H1 (cell line): Measurements from ENCODE around the gene PLCB1.

Source experiments
- CEBPB ChIP-seq: IDR thresholded peaks from 2 replicates; pipeline ENCODE4 v1.6.1; 2012; ENCODE audit warnings: low read depth, low read length
- KDM1A ChIP-seq: fragments of 200-600, 300-600 bp; sonication (generic); IDR thresholded peaks from 2 replicates; pipeline ENCODE4 v1.7.1; 2016; ENCODE audit warnings: mild to moderate bottlenecking, low read length, borderline replicate concordance
- RAD21 ChIP-seq, 2 experiments: IDR thresholded peaks in 1 of 2; conservative IDR thresholded peaks in 1 of 2; 2 replicates each; pipeline ENCODE4 v1.6.1; 2011; ENCODE audit warnings: low read depth in 2 of 2, low read length in 2 of 2, improper control_type of control experiment in 1 of 2, inconsistent platforms in 1 of 2, mild to moderate bottlenecking in 1 of 2, moderate library complexity in 1 of 2

DNA sequence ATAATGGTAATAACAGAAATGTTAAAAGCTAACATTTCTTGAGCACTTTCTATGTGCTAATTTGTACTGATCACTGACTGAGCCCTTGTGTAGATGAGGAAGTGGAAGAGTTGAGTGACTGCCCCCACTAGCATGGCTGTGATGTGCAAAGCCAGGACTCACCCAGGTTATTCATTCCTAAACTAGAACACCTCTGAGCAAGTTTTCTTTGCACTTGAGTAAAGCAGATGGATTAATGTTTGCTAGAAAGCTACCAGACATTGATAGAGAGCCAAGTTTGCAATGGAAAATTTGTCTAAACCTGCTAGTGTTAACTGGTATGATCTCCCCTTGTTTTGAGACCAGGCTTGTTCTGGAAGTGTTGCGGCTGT is 469.5 kb downstream of the PLCB1 start:
- TF ChIP-seq CEBPB (no peak), RAD21 (IDR thresholded peaks at IDR 0.05 in 1 of 2, conservative IDR thresholded peaks at IDR 0.05 in 1 of 2; ENCODE audit: low read depth in 2 of 2, low read length in 2 of 2) (no peak), KDM1A (no peak)
